ENCODE data around the gene HRG. TPM values are rescaled to one million over a fixed set of nuclear protein-coding genes. Genes with fewer than 3 reads are reported as not detected.

The HRG gene
- total and polyA plus RNA-seq, 2 experiments from 2014 or later: not detected

- Histone ChIP-seq H3K79me2 (replicated peaks; ENCODE audit: insufficient read depth) (no peaks in the 10 kb centered on the region), H3K4me2 (no peak overlapping the region), H3K27ac (ENCODE audit: low read depth) (no peak overlapping the region), H4K20me1 (replicated peaks; ENCODE audit: insufficient read depth) (no peaks in the 10 kb centered on the region), H3K4me3 (no peak overlapping the region), H3K9me2 (ENCODE audit: insufficient read depth) (0 out of 2 replicates have a peak, but pooled peaks cover 14% of the 10 kb centered on the region), H3K4me1 (ENCODE audit: insufficient read depth) (no peaks in the 10 kb centered on the region), H2AFZ (no peak overlapping the region), H3K27me3 (ENCODE audit: insufficient read depth) (no peaks in the 10 kb centered on the region), H3F3A (replicated peaks; ENCODE audit: low read depth) (no peaks in the 10 kb centered on the region), H3K36me3 (ENCODE audit: insufficient read depth) (no peaks in the 10 kb centered on the region)
- Mint-ChIP-seq H3K4me1 (peaks cover 3% of the 10 kb centered on the region; the same call in 1 of the 3 replicates), H3K27me3 (ENCODE audit: insufficient read depth, low read depth, poor library complexity) (no peaks in the 10 kb centered on the region), H3K4me3 (no peak overlapping the region), H3K9me3 (no peaks in the 10 kb centered on the region), H3K36me3 (ENCODE audit: low read depth) (no peaks in the 10 kb centered on the region), H3K27ac (no peak overlapping the region)
- ATAC-seq (no peak), DNase-seq (ENCODE audit: low spot score) (no peak)
- TF ChIP-seq CREB1 (CRISPR knock-in tag; IDR thresholded peaks at IDR 0.05; ENCODE audit: low read depth): no peak
- TF ChIP-seq ZNF462 (CRISPR knock-in tag; IDR thresholded peaks at IDR 0.05): no peak
- TF ChIP-seq STAT1 (IDR thresholded peaks at IDR 0.05; ENCODE audit: unreplicated experiment): no peak
- no peak for TF ChIP-seq REST (IDR thresholded peaks at IDR 0.05; ENCODE audit: unreplicated experiment)
- TF ChIP-seq NANOG (IDR thresholded peaks at IDR 0.05; ENCODE audit: borderline replicate concordance): no peak
Observed at GRCh38 chr3:186625600-186626042, 40.2 kb upstream of the HRG start.

Data from GM23338 (cell line).